Astrocyte (in vitro differentiated cells and primary cell): Measurements from ENCODE around the gene NEURL2. TPM values are rescaled to one million over a fixed set of nuclear protein-coding genes. Genes with fewer than 3 reads are reported as not detected.
A peak's percentile ranks its signal among the peaks of the same experiment; 100 is the strongest.

Source experiments
- DNase-seq: peaks from one replicate; pipeline ENCODE4 v3.0.0-alpha.2; 2010; ENCODE audit warnings: low read depth
- FAIRE-seq: peaks from 2 replicates; lab custom pipeline; 2011; peaks lifted over from hg19 to GRCh38; lab: Jason Lieb, UNC
- H2AFZ ChIP-seq: 2 replicates; pipeline ENCODE4 v1.6.0; 2012; ENCODE audit warnings: low read depth, low read length, inconsistent platforms
- H3K27ac ChIP-seq: 2 replicates; pipeline ENCODE4 v1.5.1; 2011; ENCODE audit warnings: low read depth, low read length, inconsistent platforms
- H3K27me3 ChIP-seq: 2 replicates; pipeline ENCODE4 v1.6.0; 2011; ENCODE audit warnings: low read length, inconsistent platforms; ENCODE audit not compliant: insufficient read depth
- H3K36me3 ChIP-seq: 2 replicates; pipeline ENCODE4 v1.5.1; 2011; ENCODE audit warnings: low read length, inconsistent platforms; ENCODE audit not compliant: insufficient read depth
- H3K4me1 ChIP-seq: 2 replicates; pipeline ENCODE4 v1.5.1; 2011; ENCODE audit warnings: low read length, inconsistent platforms; ENCODE audit not compliant: insufficient read depth
- H3K4me2 ChIP-seq: 2 replicates; pipeline ENCODE4 v1.6.0; 2012; ENCODE audit warnings: low read length, inconsistent platforms
- H3K4me3 ChIP-seq: 2 replicates; pipeline ENCODE4 v1.5.1; 2011; ENCODE audit warnings: low read depth, mild to moderate bottlenecking, low read length, inconsistent platforms; ENCODE audit not compliant: insufficient read depth
- H3K79me2 ChIP-seq: 2 replicates; pipeline ENCODE4 v1.6.0; 2012; ENCODE audit warnings: mild to moderate bottlenecking, low read length, inconsistent platforms; ENCODE audit not compliant: insufficient read depth
- H3K9ac ChIP-seq: 2 replicates; pipeline ENCODE4 v1.6.0; 2012; ENCODE audit warnings: mild to moderate bottlenecking, low read length, inconsistent platforms
- H3K9me3 ChIP-seq: 2 replicates; pipeline ENCODE4 v1.5.1; 2012; ENCODE audit warnings: low read depth, mild to moderate bottlenecking, low read length, inconsistent platforms; ENCODE audit not compliant: insufficient read depth
- H4K20me1 ChIP-seq: 2 replicates; pipeline ENCODE4 v1.6.0; 2012; ENCODE audit warnings: low read length, inconsistent platforms; ENCODE audit not compliant: insufficient read depth
- H3K27ac Mint-ChIP-seq: one replicate; pipeline ENCODE4 v1.8.0; 2021; ENCODE audit warnings: mild to moderate bottlenecking, mixed read lengths; ENCODE audit not compliant: unreplicated experiment
- H3K27me3 Mint-ChIP-seq: one replicate; pipeline ENCODE4 v1.8.0; 2021; ENCODE audit warnings: low read depth, mixed read lengths; ENCODE audit not compliant: unreplicated experiment
- H3K36me3 Mint-ChIP-seq: one replicate; pipeline ENCODE4 v1.8.0; 2021; ENCODE audit warnings: low read depth, mixed read lengths; ENCODE audit not compliant: unreplicated experiment
- H3K4me1 Mint-ChIP-seq: one replicate; pipeline ENCODE4 v1.8.0; 2021; ENCODE audit warnings: low read depth, mixed read lengths; ENCODE audit not compliant: unreplicated experiment
- H3K4me3 Mint-ChIP-seq: one replicate; pipeline ENCODE4 v1.8.0; 2021; ENCODE audit warnings: mild to moderate bottlenecking, moderate library complexity, mixed read lengths; ENCODE audit not compliant: unreplicated experiment
- H3K9me3 Mint-ChIP-seq: one replicate; pipeline ENCODE4 v1.8.0; 2021; ENCODE audit warnings: mild to moderate bottlenecking, mixed read lengths; ENCODE audit not compliant: unreplicated experiment
- CTCF ChIP-seq: IDR thresholded peaks from 2 replicates; pipeline ENCODE4 v1.5.1; 2011; ENCODE audit warnings: low read depth, mild to moderate bottlenecking, inconsistent platforms, low read length, moderate library complexity; ENCODE audit not compliant: insufficient read depth
- EZH2 ChIP-seq: IDR thresholded peaks from 2 replicates; pipeline ENCODE4 v1.6.1; 2012; ENCODE audit warnings: mild to moderate bottlenecking, low read length, inconsistent platforms; ENCODE audit not compliant: insufficient read depth
- total RNA-seq: library from RNA; stranded (reverse); gene quantifications from 2 replicates; pipeline ENCODE4 v1.2.1, GENCODE V29; 2021

NEURL2 gene
- total RNA-seq, 1 donor from 2014 or later = 6.9 TPM

DNA sequence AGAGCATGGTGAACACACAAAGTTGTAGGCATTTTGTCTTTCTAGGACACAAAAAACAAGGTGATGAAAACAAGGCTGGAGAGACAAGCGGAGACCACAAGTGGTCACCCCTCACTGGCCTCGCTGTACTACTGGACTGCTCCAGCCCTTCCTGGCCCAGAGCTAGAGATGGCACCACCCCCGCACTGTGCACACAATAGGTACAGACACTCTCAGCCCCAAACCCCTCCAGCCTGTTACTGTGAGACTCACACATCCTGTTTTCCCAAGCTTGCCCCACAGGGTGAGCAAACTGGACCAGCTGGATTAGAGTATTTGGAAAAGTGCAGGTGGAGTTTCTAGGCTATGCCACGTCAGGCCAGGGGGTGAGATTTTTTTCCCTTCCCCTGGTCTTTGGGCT, 18.4 kb downstream of the NEURL2 start:
- no peak overlapping the region for H3K4me2 ChIP-seq
- H3K9me3 Mint-ChIP-seq = no peaks in the 10 kb centered on the region
- no peak overlapping the region for H3K4me3 ChIP-seq
- no peaks in the 10 kb centered on the region for H3K27me3 Mint-ChIP-seq
- no peaks in the 10 kb centered on the region for H3K79me2 ChIP-seq
- H3K9ac ChIP-seq = no peak overlapping the region
- DNase-seq = no peak
- H3K9me3 ChIP-seq = no peaks in the 10 kb centered on the region
- H3K4me1 ChIP-seq = peaks cover 5% of the 10 kb centered on the region
- no peak for TF ChIP-seq EZH2
- TF ChIP-seq CTCF = no peak
- H3K4me3 Mint-ChIP-seq = no peak overlapping the region
- H3K36me3 Mint-ChIP-seq = peaks cover 9% of the 10 kb centered on the region
- H4K20me1 ChIP-seq = no peaks in the 10 kb centered on the region
- H3K27ac Mint-ChIP-seq = no peak overlapping the region
- no peak overlapping the region for H2AFZ ChIP-seq
- H3K4me1 Mint-ChIP-seq = peaks cover 6% of the 10 kb centered on the region
- H3K36me3 ChIP-seq = no peaks in the 10 kb centered on the region
- no peaks in the 10 kb centered on the region for H3K27me3 ChIP-seq
- no peak overlapping the region for H3K27ac ChIP-seq
- FAIRE-seq = no peak

GRCh38 chr20:45867819-45868176, 23.2 kb downstream of the NEURL2 start:
- no peaks in the 10 kb centered on the region for H3K9me3 ChIP-seq
- H3K36me3 Mint-ChIP-seq = peaks cover 5% of the 10 kb centered on the region
- peaks cover 10% of the 10 kb centered on the region for H3K4me1 Mint-ChIP-seq
- H2AFZ ChIP-seq = no peak overlapping the region
- H3K9ac ChIP-seq = peak overlapping the region; percentile 68
- DNase-seq (peak; percentile 85), FAIRE-seq (peak; percentile 5)
- no peaks in the 10 kb centered on the region for H3K79me2 ChIP-seq
- no peak overlapping the region for H3K4me3 ChIP-seq
- no peaks in the 10 kb centered on the region for H4K20me1 ChIP-seq
- peak overlapping the region; percentile 1 for H3K27ac Mint-ChIP-seq
- H3K4me3 Mint-ChIP-seq = no peak overlapping the region
- H3K27ac ChIP-seq = peak overlapping the region; percentile 79
- no peak for TF ChIP-seq EZH2
- TF ChIP-seq CTCF = no peak
- H3K4me2 ChIP-seq = peak overlapping the region; percentile 65
- H3K9me3 Mint-ChIP-seq = no peaks in the 10 kb centered on the region
- H3K27me3 ChIP-seq = no peaks in the 10 kb centered on the region
- H3K4me1 ChIP-seq = peaks cover 10% of the 10 kb centered on the region
- H3K36me3 ChIP-seq = no peaks in the 10 kb centered on the region
- H3K27me3 Mint-ChIP-seq = no peaks in the 10 kb centered on the region

DNA sequence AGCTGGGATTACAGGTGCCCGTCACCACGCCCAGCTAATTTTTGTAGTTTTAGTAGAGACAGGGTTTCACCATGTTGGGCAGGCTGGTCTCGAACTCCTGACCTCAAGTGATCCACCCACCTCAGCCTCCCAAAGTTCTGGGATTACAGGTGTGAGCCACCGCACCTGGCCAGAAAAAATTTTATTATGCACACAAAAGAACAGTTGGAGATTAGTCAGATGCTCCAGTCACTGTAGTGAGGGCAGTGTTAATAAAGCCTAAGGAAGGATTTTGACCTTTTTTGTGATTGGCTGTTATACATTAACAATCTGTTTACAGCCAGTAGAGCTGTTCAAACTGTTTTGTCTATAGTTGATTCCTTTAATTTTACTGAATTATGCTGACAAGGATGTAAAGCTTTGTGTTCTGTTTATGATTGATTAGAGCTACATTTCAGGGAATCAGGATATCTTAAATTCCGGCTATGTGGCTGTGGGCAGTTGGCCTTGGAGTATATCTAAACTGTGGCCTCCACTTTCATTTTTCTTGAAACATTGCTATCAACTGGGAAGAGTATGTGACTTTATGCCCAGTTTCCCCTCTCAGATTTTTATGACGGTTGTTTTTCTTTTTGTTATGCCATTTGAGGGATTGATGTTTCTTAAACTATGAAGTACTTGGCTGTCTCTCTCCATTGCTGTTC, 23.7 kb downstream of the NEURL2 start:
- Mint-ChIP-seq H3K27ac (peak overlapping the region; percentile 1), H3K36me3 (peaks cover under 1% of the 10 kb centered on the region), H3K4me3 (no peak overlapping the region), H3K27me3 (no peaks in the 10 kb centered on the region), H3K9me3 (no peaks in the 10 kb centered on the region), H3K4me1 (peaks cover 10% of the 10 kb centered on the region)
- no peak for TF ChIP-seq EZH2
- no peak for TF ChIP-seq CTCF
- Histone ChIP-seq H3K4me1 (peaks cover 10% of the 10 kb centered on the region), H3K79me2 (no peaks in the 10 kb centered on the region), H3K9ac (peak overlapping the region; percentile 68), H3K4me2 (peak overlapping the region; percentile 65), H3K27me3 (no peaks in the 10 kb centered on the region), H3K27ac (peak overlapping the region; percentile 79), H3K4me3 (no peak overlapping the region), H2AFZ (no peak overlapping the region), H3K9me3 (no peaks in the 10 kb centered on the region), H4K20me1 (no peaks in the 10 kb centered on the region), H3K36me3 (no peaks in the 10 kb centered on the region)
- FAIRE-seq = no peak
- no peak for DNase-seq
